HepG2 (cell line): ENCODE data around the gene LRRC3.

Experiments used
- EP300 ChIP-seq, 3 experiments: sonication (generic) in 1 of 3; formaldehyde crosslinking in 1 of 3; IDR thresholded peaks; 2 replicates each; pipeline versions ENCODE4 v1.5.1 to v1.6.1; 2011 to 2020; ENCODE audit warnings: low read depth in 2 of 3, low read length in 2 of 3, borderline replicate concordance in 1 of 3, improper control_type of control experiment in 1 of 3, mild to moderate bottlenecking in 1 of 3, missing genetic modification reagents in 1 of 3, moderate library complexity in 1 of 3
- FUBP1 ChIP-seq: sonication (generic); formaldehyde crosslinking; IDR thresholded peaks from 2 replicates; pipeline ENCODE4 v1.5.1; 2020; ENCODE audit warnings: missing genetic modification reagents, mild to moderate bottlenecking, borderline replicate concordance
- GABPA ChIP-seq, 2 experiments: IDR thresholded peaks; 2 replicates each; pipeline ENCODE4 v1.6.1; 2011 to 2016; ENCODE audit warnings: low read depth in 2 of 2, low read length in 1 of 2, missing biosample characterization in 1 of 2, missing genetic modification characterization in 1 of 2
- NCOA1 ChIP-seq: sonication (generic); formaldehyde crosslinking; IDR thresholded peaks from 2 replicates; pipeline ENCODE4 v1.9.0; 2021; ENCODE audit warnings: missing genetic modification reagents
- TBL1XR1 ChIP-seq: fragments of 150-350 bp; IDR thresholded peaks from 2 replicates; pipeline ENCODE4 v1.6.1; 2014; ENCODE audit warnings: borderline replicate concordance, low read length; ENCODE audit not compliant: partially characterized antibody
- TEAD3 ChIP-seq: optimal IDR thresholded peaks from 2 replicates; pipeline ENCODE3; 2016; ENCODE audit warnings: borderline replicate concordance
- THRA ChIP-seq: sonication (generic); formaldehyde crosslinking; IDR thresholded peaks from 2 replicates; pipeline ENCODE4 v1.4.0; 2020; ENCODE audit warnings: missing genetic modification reagents, borderline replicate concordance
- ZNF207 ChIP-seq: fragments of 450-650 bp; IDR thresholded peaks from 2 replicates; pipeline ENCODE4 v1.6.1; 2016; ENCODE audit warnings: antibody characterized with exemption, borderline replicate concordance
- ZNF24 ChIP-seq: fragments of 450-650 bp; IDR thresholded peaks from 2 replicates; pipeline ENCODE4 v1.6.1; 2017; ENCODE audit warnings: antibody characterized with exemption, mild to moderate bottlenecking
- ZNF569 ChIP-seq: sonication (generic); formaldehyde crosslinking; IDR thresholded peaks from 2 replicates; pipeline ENCODE4 v1.5.0; 2020; ENCODE audit warnings: mild to moderate bottlenecking, missing genetic modification reagents, moderate library complexity, borderline replicate concordance

- TF ChIP-seq NCOA1 (no peak), TBL1XR1 (no peak), TEAD3 (CRISPR knock-in tag) (no peak), FUBP1 (no peak), GABPA (IDR thresholded peaks at IDR 0.05; ENCODE audit: low read depth, low read length) (no peak), GABPA (CRISPR knock-in tag; IDR thresholded peaks at IDR 0.05; ENCODE audit: low read depth) (no peak), ZNF207 (no peak), ZNF24 (no peak), EP300 (IDR thresholded peaks at IDR 0.05; ENCODE audit: low read depth in 2 of 2, low read length in 2 of 2) (no peak), EP300 (CRISPR knock-in tag; IDR thresholded peaks at IDR 0.05; ENCODE audit: borderline replicate concordance) (no peak), THRA (no peak), ZNF569 (CRISPR knock-in tag) (no peak)
Observed at GRCh38 chr21:44485796-44486195, 30.5 kb downstream of the LRRC3 start.
